Measurements from ENCODE around the gene CHPT1.
A peak's percentile ranks its signal among the peaks of the same experiment; 100 is the strongest.

The CHPT1 gene

DNA sequence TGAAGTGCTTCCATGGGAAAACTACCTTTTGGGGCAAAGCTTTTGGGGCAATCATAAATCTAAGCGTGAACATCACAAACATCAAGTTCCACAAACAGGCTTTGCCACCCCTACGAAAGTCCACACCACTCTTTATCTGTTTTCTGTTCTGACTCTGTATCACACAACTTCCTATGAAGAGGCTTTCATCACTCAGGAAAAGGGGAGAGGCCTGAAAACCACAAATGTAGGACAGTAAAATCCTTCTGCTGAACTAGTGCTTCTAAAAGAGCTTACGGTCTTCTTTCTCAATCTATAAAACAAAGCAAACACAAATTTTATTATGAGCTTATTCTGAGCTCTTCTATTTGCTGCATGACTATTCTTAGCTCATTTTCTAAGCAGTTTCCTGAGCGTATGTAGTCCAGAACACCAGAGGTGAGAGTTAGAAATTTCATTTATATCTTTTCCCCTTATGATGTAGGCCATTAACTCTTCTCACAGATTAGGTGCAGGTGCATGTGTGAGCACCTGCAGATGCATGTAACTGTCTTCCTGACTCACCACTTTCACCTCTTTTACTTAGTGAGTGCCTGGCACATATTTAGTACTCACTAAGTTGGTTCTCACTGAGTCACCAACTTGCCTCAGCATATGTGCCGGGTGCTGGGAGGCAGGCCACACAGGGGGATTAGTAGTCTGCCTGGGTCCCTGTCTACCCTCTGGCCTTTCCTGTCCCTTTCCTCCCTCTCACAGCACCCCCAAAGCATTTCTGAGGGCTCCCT lies 74.8 kb downstream of the CHPT1 start:
- FAIRE-seq (no peak), DNase-seq (ENCODE audit: insufficient read length, low spot score) (no peak)
- TF ChIP-seq, protein P1, sequence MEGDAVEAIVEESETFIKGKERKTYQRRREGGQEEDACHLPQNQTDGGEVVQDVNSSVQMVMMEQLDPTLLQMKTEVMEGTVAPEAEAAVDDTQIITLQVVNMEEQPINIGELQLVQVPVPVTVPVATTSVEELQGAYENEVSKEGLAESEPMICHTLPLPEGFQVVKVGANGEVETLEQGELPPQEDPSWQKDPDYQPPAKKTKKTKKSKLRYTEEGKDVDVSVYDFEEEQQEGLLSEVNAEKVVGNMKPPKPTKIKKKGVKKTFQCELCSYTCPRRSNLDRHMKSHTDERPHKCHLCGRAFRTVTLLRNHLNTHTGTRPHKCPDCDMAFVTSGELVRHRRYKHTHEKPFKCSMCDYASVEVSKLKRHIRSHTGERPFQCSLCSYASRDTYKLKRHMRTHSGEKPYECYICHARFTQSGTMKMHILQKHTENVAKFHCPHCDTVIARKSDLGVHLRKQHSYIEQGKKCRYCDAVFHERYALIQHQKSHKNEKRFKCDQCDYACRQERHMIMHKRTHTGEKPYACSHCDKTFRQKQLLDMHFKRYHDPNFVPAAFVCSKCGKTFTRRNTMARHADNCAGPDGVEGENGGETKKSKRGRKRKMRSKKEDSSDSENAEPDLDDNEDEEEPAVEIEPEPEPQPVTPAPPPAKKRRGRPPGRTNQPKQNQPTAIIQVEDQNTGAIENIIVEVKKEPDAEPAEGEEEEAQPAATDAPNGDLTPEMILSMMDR (IDR thresholded peaks at IDR 0.05; ENCODE audit: insufficient read depth, missing control alignments), result no peak

DNA sequence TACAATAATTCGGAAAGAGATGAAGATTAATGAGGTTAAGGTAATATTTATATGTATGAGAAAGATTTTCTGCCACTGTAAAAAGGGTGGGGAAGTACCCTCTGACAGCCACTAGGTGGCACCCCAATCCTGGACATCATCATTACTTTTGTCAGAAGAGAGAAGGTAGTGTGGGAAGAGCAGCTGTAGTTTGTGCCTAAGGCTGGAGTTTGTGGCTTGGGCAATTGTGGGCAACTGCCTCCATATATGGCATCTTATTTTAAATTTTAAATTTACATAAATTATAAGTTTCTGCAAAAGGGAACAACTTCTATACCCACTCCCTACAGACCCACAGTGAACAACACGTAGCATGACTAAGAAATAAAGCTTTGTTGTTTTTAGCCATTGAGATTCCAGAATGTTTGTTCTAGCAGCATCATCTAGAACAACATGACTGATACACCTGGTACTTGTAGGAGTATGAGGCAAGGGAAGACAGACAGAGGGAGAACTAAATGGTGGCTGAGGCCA lies 76.3 kb downstream of the CHPT1 start:
- DNase-seq (ENCODE audit: insufficient read length, low spot score) (peak; percentile 53), FAIRE-seq (no peak)
- TF ChIP-seq, protein P1 (IDR thresholded peaks at IDR 0.05; ENCODE audit: insufficient read depth, missing control alignments), result peak; percentile 95

DNA sequence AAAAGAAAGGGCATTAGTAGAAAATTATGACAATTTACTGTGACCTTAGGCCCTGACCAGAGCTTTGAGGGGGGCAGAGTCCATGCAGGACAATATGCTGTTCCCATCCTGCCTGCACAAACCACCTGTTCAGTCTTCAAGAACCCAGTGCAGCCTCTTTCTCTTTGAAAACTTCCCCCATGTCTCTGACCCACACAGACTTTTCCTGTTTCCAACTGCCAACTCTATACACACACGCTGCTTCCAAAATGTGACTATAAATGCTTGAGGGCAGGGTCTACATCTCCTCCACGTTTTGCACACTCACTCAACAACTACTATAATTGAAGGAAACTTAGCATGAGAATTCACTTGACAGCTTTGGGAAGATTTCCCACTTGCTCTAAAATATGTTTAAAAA lies 78.4 kb downstream of the CHPT1 start:
- FAIRE-seq (no peak), DNase-seq (ENCODE audit: insufficient read length, low spot score) (no peak)
- TF ChIP-seq, protein P1 (IDR thresholded peaks at IDR 0.05; ENCODE audit: insufficient read depth, missing control alignments), result no peak

DNA sequence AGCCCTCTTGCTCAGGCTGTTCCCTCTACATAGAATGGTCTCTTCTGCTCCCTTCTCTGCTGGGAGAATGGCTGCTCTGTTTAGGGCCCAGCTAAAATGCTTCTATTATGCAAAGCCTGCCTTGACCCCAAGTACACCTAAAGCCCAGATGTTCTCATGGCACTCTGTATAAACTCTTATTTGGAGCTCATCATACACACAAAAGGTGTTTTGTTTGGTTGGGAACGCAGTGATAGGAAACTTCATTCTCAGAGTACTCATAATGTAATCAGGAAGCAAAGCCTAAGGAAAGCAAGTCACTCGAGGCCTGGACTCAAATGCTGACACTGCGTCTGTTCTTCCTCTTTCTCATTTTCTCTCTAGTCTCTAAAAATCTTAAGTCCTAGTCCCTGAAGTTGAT lies 80.0 kb downstream of the CHPT1 start:
- DNase-seq (ENCODE audit: insufficient read length, low spot score), result no peak
- TF ChIP-seq, protein P1 (IDR thresholded peaks at IDR 0.05; ENCODE audit: insufficient read depth, missing control alignments), result no peak
- FAIRE-seq, result no peak

DNA sequence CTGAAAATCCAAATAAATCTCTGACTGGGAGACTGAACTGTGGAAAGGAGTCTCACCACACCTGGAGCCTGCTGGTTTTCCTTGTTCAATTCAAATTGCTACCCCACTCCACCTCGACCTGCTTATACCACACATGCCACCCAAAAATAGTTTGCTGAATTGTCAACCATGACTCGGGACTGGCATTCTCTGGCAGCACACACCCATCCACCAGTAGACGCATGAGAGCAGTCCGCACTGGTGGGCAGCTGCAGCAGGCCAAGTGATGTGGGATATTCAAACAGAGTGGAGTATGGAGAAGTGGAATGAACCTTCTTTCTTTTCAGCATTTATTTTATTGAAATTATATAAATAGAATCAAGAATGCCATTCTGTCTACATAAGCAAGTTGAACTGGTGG lies 80.5 kb downstream of the CHPT1 start:
- TF ChIP-seq, protein P1 (IDR thresholded peaks at IDR 0.05; ENCODE audit: insufficient read depth, missing control alignments), result no peak
- no peak for FAIRE-seq
- DNase-seq (ENCODE audit: insufficient read length, low spot score), result no peak

Measured in D721Med (cell line).